Fibroblast of lung (primary cell): Measurements from ENCODE around the gene CARD10.

Experiments
- EZH2 ChIP-seq: IDR thresholded peaks from 2 replicates; pipeline ENCODE4 v1.5.1; 2012; ENCODE audit warnings: low read length, control low read depth, mild to moderate bottlenecking; ENCODE audit errors: missing control alignments
- TF ChIP-seq, protein P1 (sequence below), 2 donors: IDR thresholded peaks in 1 of 2; conservative IDR thresholded peaks in 1 of 2; 1 replicate in 1 of 2; 2 replicates in 1 of 2; pipeline ENCODE4 v1.5.1; 2011 to 2012; ENCODE audit warnings: low read length in 2 of 2, control low read depth in 1 of 2, inconsistent platforms in 1 of 2, low read depth in 1 of 2, mild to moderate bottlenecking in 1 of 2

DNA sequence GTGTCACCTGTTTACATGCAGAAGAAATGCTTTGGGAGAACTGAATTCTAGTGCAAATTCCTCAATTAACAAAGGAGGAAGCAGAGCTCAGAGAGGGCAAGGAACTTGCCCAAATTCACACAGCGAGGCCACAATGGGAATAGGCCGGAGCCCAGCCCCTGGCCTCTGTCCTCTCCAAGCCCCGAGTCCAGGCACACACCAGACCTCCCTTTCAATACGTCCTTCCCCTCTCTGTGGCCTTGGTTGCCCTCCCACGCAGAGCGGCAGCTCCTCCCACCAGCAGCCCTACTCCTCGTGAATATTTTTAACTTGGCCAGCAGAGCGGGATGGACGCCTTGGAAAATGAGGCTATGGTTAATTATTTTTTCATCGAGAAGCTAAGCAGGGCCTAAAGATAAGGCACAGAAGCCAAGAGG is 1.6 kb upstream of the CARD10 start:
- no peak for TF ChIP-seq EZH2
- TF ChIP-seq, protein P1, sequence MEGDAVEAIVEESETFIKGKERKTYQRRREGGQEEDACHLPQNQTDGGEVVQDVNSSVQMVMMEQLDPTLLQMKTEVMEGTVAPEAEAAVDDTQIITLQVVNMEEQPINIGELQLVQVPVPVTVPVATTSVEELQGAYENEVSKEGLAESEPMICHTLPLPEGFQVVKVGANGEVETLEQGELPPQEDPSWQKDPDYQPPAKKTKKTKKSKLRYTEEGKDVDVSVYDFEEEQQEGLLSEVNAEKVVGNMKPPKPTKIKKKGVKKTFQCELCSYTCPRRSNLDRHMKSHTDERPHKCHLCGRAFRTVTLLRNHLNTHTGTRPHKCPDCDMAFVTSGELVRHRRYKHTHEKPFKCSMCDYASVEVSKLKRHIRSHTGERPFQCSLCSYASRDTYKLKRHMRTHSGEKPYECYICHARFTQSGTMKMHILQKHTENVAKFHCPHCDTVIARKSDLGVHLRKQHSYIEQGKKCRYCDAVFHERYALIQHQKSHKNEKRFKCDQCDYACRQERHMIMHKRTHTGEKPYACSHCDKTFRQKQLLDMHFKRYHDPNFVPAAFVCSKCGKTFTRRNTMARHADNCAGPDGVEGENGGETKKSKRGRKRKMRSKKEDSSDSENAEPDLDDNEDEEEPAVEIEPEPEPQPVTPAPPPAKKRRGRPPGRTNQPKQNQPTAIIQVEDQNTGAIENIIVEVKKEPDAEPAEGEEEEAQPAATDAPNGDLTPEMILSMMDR (conservative IDR thresholded peaks at IDR 0.05 in 1 of 2, IDR thresholded peaks at IDR 0.05 in 1 of 2; ENCODE audit: low read depth in 1 of 2, low read length in 2 of 2), result no peak
